Kidney epithelial cell (primary cell): ENCODE measurements around the gene HIGD1B. TPM values are rescaled to one million over a fixed set of nuclear protein-coding genes. Genes with fewer than 3 reads are reported as not detected.
A peak's percentile ranks its signal among the peaks of the same experiment; 100 is the strongest.

ENCODE experiments used
- DNase-seq: peaks from one replicate; pipeline ENCODE4 v3.0.0-alpha.2; 2010; ENCODE audit warnings: low read depth
- H3K27me3 ChIP-seq: 2 replicates; pipeline ENCODE4 v1.6.0; 2011; ENCODE audit warnings: low read length; ENCODE audit not compliant: control insufficient read depth, insufficient read depth
- H3K36me3 ChIP-seq: 2 replicates; pipeline ENCODE4 v1.5.1; 2011; ENCODE audit warnings: low read length; ENCODE audit not compliant: control insufficient read depth, insufficient read depth
- H3K4me3 ChIP-seq: 2 replicates; pipeline ENCODE4 v1.5.1; 2011; ENCODE audit warnings: low read depth, mild to moderate bottlenecking, control low read depth, low read length
- CTCF ChIP-seq: IDR thresholded peaks from 2 replicates; pipeline ENCODE4 v1.5.1; 2011; ENCODE audit warnings: mild to moderate bottlenecking, moderate library complexity, low read length, control low read depth, inconsistent platforms; ENCODE audit not compliant: insufficient read depth, poor library complexity, severe bottlenecking
- total RNA-seq: library from RNA; depleted of rRNA; stranded (reverse); fragments of >200 nt; gene quantifications from 2 replicates; pipeline ENCODE4 v1.2.3, GENCODE V29; 2015

The HIGD1B gene
- total RNA-seq, 1 donor from 2014 or later = not detected

- H3K36me3 ChIP-seq = no peaks in the 10 kb centered on the region
- TF ChIP-seq CTCF = no peak
- no peaks in the 10 kb centered on the region for H3K27me3 ChIP-seq
- no peak for DNase-seq
- H3K4me3 ChIP-seq = no peak overlapping the region
Measured at GRCh38 chr17:44877121-44877520, 29.4 kb downstream of the HIGD1B start.

GRCh38 chr17:44878627-44879221 lies 31.0 kb downstream of the HIGD1B start:
- no peaks in the 10 kb centered on the region for H3K36me3 ChIP-seq
- no peaks in the 10 kb centered on the region for H3K27me3 ChIP-seq
- TF ChIP-seq CTCF = peak; percentile 65
- H3K4me3 ChIP-seq = no peak overlapping the region
- no peak for DNase-seq

- no peaks in the 10 kb centered on the region for H3K36me3 ChIP-seq
- DNase-seq = no peak
- H3K27me3 ChIP-seq = no peaks in the 10 kb centered on the region
- no peak for TF ChIP-seq CTCF
- no peak overlapping the region for H3K4me3 ChIP-seq
Measured at GRCh38 chr17:44879376-44879775, 31.7 kb downstream of the HIGD1B start.

GRCh38 chr17:44880062-44880461 lies 32.4 kb downstream of the HIGD1B start:
- Histone ChIP-seq H3K4me3 (no peak overlapping the region), H3K27me3 (no peaks in the 10 kb centered on the region), H3K36me3 (no peaks in the 10 kb centered on the region)
- DNase-seq = no peak
- no peak for TF ChIP-seq CTCF

- Histone ChIP-seq H3K27me3 (no peaks in the 10 kb centered on the region), H3K4me3 (no peak overlapping the region), H3K36me3 (no peaks in the 10 kb centered on the region)
- TF ChIP-seq CTCF = no peak
- DNase-seq = no peak
Measured at GRCh38 chr17:44881145-44881544, 33.5 kb downstream of the HIGD1B start.

GRCh38 chr17:44884941-44885340 lies 37.3 kb downstream of the HIGD1B start:
- no peak for TF ChIP-seq CTCF
- DNase-seq = no peak
- no peaks in the 10 kb centered on the region for H3K36me3 ChIP-seq
- no peaks in the 10 kb centered on the region for H3K27me3 ChIP-seq
- H3K4me3 ChIP-seq = no peak overlapping the region
